Astrocyte (in vitro differentiated cells and primary cell): ENCODE results near the gene MBTD1. TPM values are rescaled to one million over a fixed set of nuclear protein-coding genes. Genes with fewer than 3 reads are reported as not detected.
"Not testable (repeated sequence)": the region's sequence is repeated elsewhere in the genome, so short reads cannot be mapped to it uniquely, and the experiment has no call there.

Experiments
- DNase-seq: peaks from one replicate; pipeline ENCODE4 v3.0.0-alpha.2; 2010; ENCODE audit warnings: low read depth
- FAIRE-seq: peaks from 2 replicates; lab custom pipeline; 2011; peaks lifted over from hg19 to GRCh38; lab: Jason Lieb, UNC
- H2AFZ ChIP-seq: 2 replicates; pipeline ENCODE4 v1.6.0; 2012; ENCODE audit warnings: low read depth, low read length, inconsistent platforms
- H3K27ac ChIP-seq: 2 replicates; pipeline ENCODE4 v1.5.1; 2011; ENCODE audit warnings: low read depth, low read length, inconsistent platforms
- H3K27me3 ChIP-seq: 2 replicates; pipeline ENCODE4 v1.6.0; 2011; ENCODE audit warnings: low read length, inconsistent platforms; ENCODE audit not compliant: insufficient read depth
- H3K36me3 ChIP-seq: 2 replicates; pipeline ENCODE4 v1.5.1; 2011; ENCODE audit warnings: low read length, inconsistent platforms; ENCODE audit not compliant: insufficient read depth
- H3K4me1 ChIP-seq: 2 replicates; pipeline ENCODE4 v1.5.1; 2011; ENCODE audit warnings: low read length, inconsistent platforms; ENCODE audit not compliant: insufficient read depth
- H3K4me2 ChIP-seq: 2 replicates; pipeline ENCODE4 v1.6.0; 2012; ENCODE audit warnings: low read length, inconsistent platforms
- H3K4me3 ChIP-seq: 2 replicates; pipeline ENCODE4 v1.5.1; 2011; ENCODE audit warnings: low read depth, mild to moderate bottlenecking, low read length, inconsistent platforms; ENCODE audit not compliant: insufficient read depth
- H3K79me2 ChIP-seq: 2 replicates; pipeline ENCODE4 v1.6.0; 2012; ENCODE audit warnings: mild to moderate bottlenecking, low read length, inconsistent platforms; ENCODE audit not compliant: insufficient read depth
- H3K9ac ChIP-seq: 2 replicates; pipeline ENCODE4 v1.6.0; 2012; ENCODE audit warnings: mild to moderate bottlenecking, low read length, inconsistent platforms
- H3K9me3 ChIP-seq: 2 replicates; pipeline ENCODE4 v1.5.1; 2012; ENCODE audit warnings: low read depth, mild to moderate bottlenecking, low read length, inconsistent platforms; ENCODE audit not compliant: insufficient read depth
- H4K20me1 ChIP-seq: 2 replicates; pipeline ENCODE4 v1.6.0; 2012; ENCODE audit warnings: low read length, inconsistent platforms; ENCODE audit not compliant: insufficient read depth
- H3K27ac Mint-ChIP-seq: one replicate; pipeline ENCODE4 v1.8.0; 2021; ENCODE audit warnings: mild to moderate bottlenecking, mixed read lengths; ENCODE audit not compliant: unreplicated experiment
- H3K27me3 Mint-ChIP-seq: one replicate; pipeline ENCODE4 v1.8.0; 2021; ENCODE audit warnings: low read depth, mixed read lengths; ENCODE audit not compliant: unreplicated experiment
- H3K36me3 Mint-ChIP-seq: one replicate; pipeline ENCODE4 v1.8.0; 2021; ENCODE audit warnings: low read depth, mixed read lengths; ENCODE audit not compliant: unreplicated experiment
- H3K4me1 Mint-ChIP-seq: one replicate; pipeline ENCODE4 v1.8.0; 2021; ENCODE audit warnings: low read depth, mixed read lengths; ENCODE audit not compliant: unreplicated experiment
- H3K4me3 Mint-ChIP-seq: one replicate; pipeline ENCODE4 v1.8.0; 2021; ENCODE audit warnings: mild to moderate bottlenecking, moderate library complexity, mixed read lengths; ENCODE audit not compliant: unreplicated experiment
- H3K9me3 Mint-ChIP-seq: one replicate; pipeline ENCODE4 v1.8.0; 2021; ENCODE audit warnings: mild to moderate bottlenecking, mixed read lengths; ENCODE audit not compliant: unreplicated experiment
- EZH2 ChIP-seq: IDR thresholded peaks from 2 replicates; pipeline ENCODE4 v1.6.1; 2012; ENCODE audit warnings: mild to moderate bottlenecking, low read length, inconsistent platforms; ENCODE audit not compliant: insufficient read depth
- total RNA-seq: library from RNA; stranded (reverse); gene quantifications from 2 replicates; pipeline ENCODE4 v1.2.1, GENCODE V29; 2021
- TF ChIP-seq, protein P1 (sequence below): IDR thresholded peaks from 2 replicates; pipeline ENCODE4 v1.5.1; 2011; ENCODE audit warnings: low read depth, mild to moderate bottlenecking, inconsistent platforms, low read length, moderate library complexity; ENCODE audit not compliant: insufficient read depth

The MBTD1 gene
- total RNA-seq, 1 donor from 2014 or later, result 11.1 TPM

DNA sequence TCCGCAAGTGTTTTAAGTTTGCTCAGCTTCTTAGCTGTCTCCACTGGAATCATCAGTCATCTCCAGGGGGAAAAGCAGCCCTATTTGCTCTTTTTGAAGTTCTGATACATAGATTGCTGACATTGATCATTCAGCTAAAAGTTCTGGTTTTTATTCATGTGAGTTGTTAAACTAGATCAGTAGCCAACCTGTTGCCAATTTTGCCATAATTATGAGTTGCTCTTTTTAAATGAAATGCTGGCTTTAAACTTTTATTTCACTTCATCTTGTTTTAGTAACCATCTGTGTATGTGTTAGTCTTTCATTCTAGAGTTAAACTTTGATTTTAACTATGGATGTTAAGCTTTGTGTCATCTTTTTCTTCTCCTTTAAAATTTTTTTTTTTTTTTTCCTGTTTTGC lies 13.0 kb upstream of the MBTD1 start:
- Histone ChIP-seq H3K27ac (no peak overlapping the region), H3K79me2 (peaks cover 28% of the 10 kb centered on the region), H3K4me3 (no peak overlapping the region), H3K36me3 (peaks cover 35% of the 10 kb centered on the region), H3K4me1 (peaks cover 11% of the 10 kb centered on the region), H3K9me3 (no peaks in the 10 kb centered on the region), H2AFZ (no peak overlapping the region), H3K27me3 (no peaks in the 10 kb centered on the region), H3K9ac (no peak overlapping the region), H4K20me1 (peaks cover 50% of the 10 kb centered on the region), H3K4me2 (no peak overlapping the region)
- H3K27ac Mint-ChIP-seq, result no peak overlapping the region
- no peak for DNase-seq
- no peak for FAIRE-seq
- no peaks in the 10 kb centered on the region for H3K27me3 Mint-ChIP-seq
- H3K4me1 Mint-ChIP-seq, result peaks cover 5% of the 10 kb centered on the region
- H3K4me3 Mint-ChIP-seq, result no peak overlapping the region
- TF ChIP-seq EZH2, result no peak
- TF ChIP-seq, protein P1, sequence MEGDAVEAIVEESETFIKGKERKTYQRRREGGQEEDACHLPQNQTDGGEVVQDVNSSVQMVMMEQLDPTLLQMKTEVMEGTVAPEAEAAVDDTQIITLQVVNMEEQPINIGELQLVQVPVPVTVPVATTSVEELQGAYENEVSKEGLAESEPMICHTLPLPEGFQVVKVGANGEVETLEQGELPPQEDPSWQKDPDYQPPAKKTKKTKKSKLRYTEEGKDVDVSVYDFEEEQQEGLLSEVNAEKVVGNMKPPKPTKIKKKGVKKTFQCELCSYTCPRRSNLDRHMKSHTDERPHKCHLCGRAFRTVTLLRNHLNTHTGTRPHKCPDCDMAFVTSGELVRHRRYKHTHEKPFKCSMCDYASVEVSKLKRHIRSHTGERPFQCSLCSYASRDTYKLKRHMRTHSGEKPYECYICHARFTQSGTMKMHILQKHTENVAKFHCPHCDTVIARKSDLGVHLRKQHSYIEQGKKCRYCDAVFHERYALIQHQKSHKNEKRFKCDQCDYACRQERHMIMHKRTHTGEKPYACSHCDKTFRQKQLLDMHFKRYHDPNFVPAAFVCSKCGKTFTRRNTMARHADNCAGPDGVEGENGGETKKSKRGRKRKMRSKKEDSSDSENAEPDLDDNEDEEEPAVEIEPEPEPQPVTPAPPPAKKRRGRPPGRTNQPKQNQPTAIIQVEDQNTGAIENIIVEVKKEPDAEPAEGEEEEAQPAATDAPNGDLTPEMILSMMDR, result no peak
- peaks cover 10% of the 10 kb centered on the region for H3K36me3 Mint-ChIP-seq
- no peaks in the 10 kb centered on the region for H3K9me3 Mint-ChIP-seq

DNA sequence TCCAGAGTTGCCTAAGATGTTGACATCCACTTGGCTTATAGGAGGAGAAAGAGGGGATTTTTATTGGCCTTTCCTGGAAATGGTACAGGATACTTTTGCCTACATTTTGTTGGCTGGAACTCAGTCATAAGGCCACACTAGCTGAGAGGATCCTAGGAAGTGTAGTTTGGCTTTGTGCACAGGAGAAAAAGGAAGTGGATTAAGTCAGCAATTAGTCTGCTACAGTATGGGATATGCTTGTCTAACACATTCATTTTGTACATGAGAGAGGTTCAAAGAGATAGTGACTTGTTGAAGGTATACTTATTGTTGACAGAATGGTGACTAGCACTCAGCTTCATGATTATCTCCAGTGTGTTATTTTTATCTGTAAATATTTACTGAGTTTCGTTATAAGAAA lies 10.8 kb upstream of the MBTD1 start:
- DNase-seq (no peak), FAIRE-seq (no peak)
- Histone ChIP-seq H3K9me3 (no peaks in the 10 kb centered on the region), H4K20me1 (peaks cover 41% of the 10 kb centered on the region), H3K36me3 (peaks cover 39% of the 10 kb centered on the region), H3K27me3 (no peaks in the 10 kb centered on the region), H3K4me3 (no peak overlapping the region), H2AFZ (no peak overlapping the region), H3K4me1 (peaks cover 7% of the 10 kb centered on the region), H3K27ac (no peak overlapping the region), H3K4me2 (no peak overlapping the region), H3K9ac (no peak overlapping the region), H3K79me2 (peaks cover 34% of the 10 kb centered on the region)
- H3K36me3 Mint-ChIP-seq, result peaks cover 13% of the 10 kb centered on the region
- peaks cover 5% of the 10 kb centered on the region for H3K4me1 Mint-ChIP-seq
- no peak overlapping the region for H3K27ac Mint-ChIP-seq
- no peak for TF ChIP-seq EZH2
- TF ChIP-seq, protein P1, result no peak
- no peak overlapping the region for H3K4me3 Mint-ChIP-seq
- no peaks in the 10 kb centered on the region for H3K9me3 Mint-ChIP-seq
- no peaks in the 10 kb centered on the region for H3K27me3 Mint-ChIP-seq

DNA sequence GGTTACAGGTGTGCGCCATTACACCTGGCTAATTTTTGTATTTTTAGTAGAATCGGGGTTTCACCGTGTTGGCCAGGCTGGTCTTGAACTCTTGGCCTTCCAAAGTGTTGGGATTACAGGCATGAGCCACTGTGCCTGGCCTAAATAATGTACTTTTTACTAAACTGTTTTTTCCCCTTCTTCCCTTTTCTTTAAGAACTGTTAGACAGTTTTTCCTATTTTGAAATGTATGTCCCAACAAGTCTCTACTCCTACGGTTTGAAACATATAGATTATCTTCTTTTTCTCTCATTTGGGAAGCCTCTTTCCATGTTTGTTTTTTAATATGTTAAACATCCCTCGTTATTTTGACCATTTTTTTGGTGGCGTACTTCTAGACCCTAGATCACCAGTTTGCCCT lies 10.1 kb upstream of the MBTD1 start:
- TF ChIP-seq, protein P1, result no peak
- H3K9me3 ChIP-seq, result no peaks in the 10 kb centered on the region
- Mint-ChIP-seq H3K9me3 (no peaks in the 10 kb centered on the region), H3K27me3 (no peaks in the 10 kb centered on the region), H3K36me3 (peaks cover 10% of the 10 kb centered on the region), H3K27ac (no peak overlapping the region), H3K4me3 (no peak overlapping the region), H3K4me1 (no peaks in the 10 kb centered on the region)
- H3K4me1 ChIP-seq, result peaks cover 2% of the 10 kb centered on the region
- no peak overlapping the region for H3K9ac ChIP-seq
- H3K27ac ChIP-seq, result no peak overlapping the region
- H3K27me3 ChIP-seq, result no peaks in the 10 kb centered on the region
- peaks cover 39% of the 10 kb centered on the region for H3K36me3 ChIP-seq
- DNase-seq (no peak), FAIRE-seq (no peak)
- peaks cover 41% of the 10 kb centered on the region for H4K20me1 ChIP-seq
- H2AFZ ChIP-seq, result no peak overlapping the region
- no peak overlapping the region for H3K4me3 ChIP-seq
- H3K4me2 ChIP-seq, result no peak overlapping the region
- peaks cover 37% of the 10 kb centered on the region for H3K79me2 ChIP-seq

DNA sequence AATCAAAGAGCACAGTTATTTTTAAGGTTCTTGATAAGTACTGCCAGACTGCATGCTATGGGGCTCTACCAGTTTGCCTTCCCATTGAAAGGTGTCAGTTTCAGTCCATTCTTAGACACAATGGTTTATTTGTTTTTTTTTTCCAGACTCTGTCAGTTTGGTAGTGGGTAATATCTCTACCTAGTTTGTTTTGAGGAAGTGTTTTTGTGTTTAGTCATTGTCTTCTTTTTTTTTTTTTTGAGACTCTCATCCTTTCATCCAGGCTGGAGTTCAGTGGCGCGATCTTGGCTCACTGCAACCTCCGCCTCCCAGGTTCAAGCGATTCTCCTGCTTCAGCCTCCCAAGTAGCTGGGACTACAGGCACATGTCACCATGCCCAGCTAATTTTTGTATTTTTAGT lies 4.6 kb upstream of the MBTD1 start:
- not testable (repeated sequence) for H3K4me2 ChIP-seq, H3K27ac ChIP-seq, DNase-seq, H2AFZ ChIP-seq, H3K27me3 Mint-ChIP-seq, H3K4me3 Mint-ChIP-seq, H3K27me3 ChIP-seq, H3K9me3 Mint-ChIP-seq, H3K9me3 ChIP-seq, FAIRE-seq, H3K9ac ChIP-seq, H3K4me3 ChIP-seq, H3K36me3 Mint-ChIP-seq
- Histone ChIP-seq H3K79me2 (peaks cover 61% of the 10 kb centered on the region), H3K36me3 (peaks cover 29% of the 10 kb centered on the region), H4K20me1 (peaks cover 38% of the 10 kb centered on the region), H3K4me1 (peaks cover 13% of the 10 kb centered on the region)
- peaks cover 17% of the 10 kb centered on the region for H3K4me1 Mint-ChIP-seq
- peak overlapping the region; percentile 34 for H3K27ac Mint-ChIP-seq
